CD4-positive, alpha-beta T cell (primary cell): Measurements from ENCODE around the gene H6PD. TPM values are rescaled to one million over a fixed set of nuclear protein-coding genes. Genes with fewer than 3 reads are reported as not detected.

Experiments used
- ATAC-seq: fragments of 200-7000 bp; cut with Tn5 transposase; one replicate; pipeline ENCODE4 v1.10.0; 2022; ENCODE audit warnings: mild to moderate bottlenecking; ENCODE audit not compliant: poor library complexity
- CTCF ChIA-PET: fragments of 350-600 bp; sonication (Branson Sonifier 250); formaldehyde crosslinking; loops from one replicate; lab custom pipeline; 2021; ENCODE audit warnings: antibody characterized with exemption, inconsistent platforms; lab: Charles Lee
- POLR2A ChIA-PET: fragments of 350-600 bp; sonication (Branson Sonifier 250); formaldehyde crosslinking; loops from one replicate; lab custom pipeline; 2021; ENCODE audit warnings: antibody characterized with exemption, inconsistent platforms; lab: Charles Lee
- DNase-seq, 14 experiments: peaks; one replicate each; pipeline ENCODE4 v3.0.0-alpha.2; 2013 to 2020; ENCODE audit warnings: mixed read lengths in 2 of 14
- H3K27ac ChIP-seq, 2 donors: one replicate each; pipeline versions ENCODE4 v1.5.1 to v1.7.0; 2013; ENCODE audit warnings: low read length in 2 of 2, low read depth in 1 of 2, mild to moderate bottlenecking in 1 of 2
- H3K27me3 ChIP-seq, 2 experiments: 1 replicate in 1 of 2; 2 replicates in 1 of 2; pipeline versions ENCODE4 v1.6.1 to v1.7.0; 2013; ENCODE audit warnings: low read length in 2 of 2, control low read depth in 1 of 2, mild to moderate bottlenecking in 1 of 2, moderate library complexity in 1 of 2; ENCODE audit not compliant: insufficient read depth in 2 of 2, control insufficient read depth in 1 of 2
- H3K36me3 ChIP-seq: one replicate; pipeline ENCODE4 v1.6.1; 2013; ENCODE audit warnings: low read length, control low read depth; ENCODE audit not compliant: insufficient read depth
- H3K4me1 ChIP-seq: one replicate; pipeline ENCODE4 v1.6.1; 2013; ENCODE audit warnings: low read length, control low read depth; ENCODE audit not compliant: insufficient read depth
- H3K4me3 ChIP-seq: one replicate; pipeline ENCODE4 v1.5.1; 2013; ENCODE audit warnings: mild to moderate bottlenecking, low read length, moderate library complexity
- H3K9me3 ChIP-seq, 2 experiments: 1 replicate in 1 of 2; 2 replicates in 1 of 2; pipeline versions ENCODE4 v1.6.1 to v1.7.0; 2013; ENCODE audit warnings: low read length in 2 of 2, mild to moderate bottlenecking in 2 of 2, control low read depth in 1 of 2, moderate library complexity in 1 of 2; ENCODE audit not compliant: control insufficient read depth in 1 of 2, insufficient read depth in 1 of 2
- H3K27ac Mint-ChIP-seq: one replicate; pipeline ENCODE4 v1.8.0; 2020; ENCODE audit warnings: mixed read lengths
- H3K27me3 Mint-ChIP-seq: one replicate; pipeline ENCODE4 v1.8.0; 2021; ENCODE audit warnings: mixed read lengths
- H3K36me3 Mint-ChIP-seq: one replicate; pipeline ENCODE4 v1.8.0; 2021; ENCODE audit warnings: low read depth, mixed read lengths
- H3K4me1 Mint-ChIP-seq: one replicate; pipeline ENCODE4 v1.8.0; 2021; ENCODE audit warnings: low read depth, mixed read lengths
- H3K4me3 Mint-ChIP-seq: one replicate; pipeline ENCODE4 v1.8.0; 2020; ENCODE audit warnings: mild to moderate bottlenecking, mixed read lengths
- H3K9me3 Mint-ChIP-seq: one replicate; pipeline ENCODE4 v1.8.0; 2020; ENCODE audit warnings: mixed read lengths
- intact Hi-C, 2 experiments: fragments of 100-400 bp; cut with DNase I in 1 of 2; cut with micrococcal nuclease in 1 of 2; formaldehyde crosslinking; loops; one replicate each; pipeline versions ENCODE4 v1.15.1 to v1.9.0; 2023 to 2025; cut with DNase I, micrococcal nuclease
- total RNA-seq, 174 experiments: library from RNA in 2 of 174; stranded (reverse) in 2 of 174; gene quantifications; one replicate each; pipeline ENCODE4 v1.2.3 and lab custom pipeline; 2021 to 2026
- TF ChIP-seq, protein P1 (sequence below): fragments of 200-600 bp; IDR thresholded peaks from one replicate; pipeline ENCODE4 v1.8.0; 2022; ENCODE audit warnings: antibody characterized with exemption, mild to moderate bottlenecking

The H6PD gene
- total RNA-seq, 2 experiments from 2014 or later: 13.6 to 13.9 TPM

DNA sequence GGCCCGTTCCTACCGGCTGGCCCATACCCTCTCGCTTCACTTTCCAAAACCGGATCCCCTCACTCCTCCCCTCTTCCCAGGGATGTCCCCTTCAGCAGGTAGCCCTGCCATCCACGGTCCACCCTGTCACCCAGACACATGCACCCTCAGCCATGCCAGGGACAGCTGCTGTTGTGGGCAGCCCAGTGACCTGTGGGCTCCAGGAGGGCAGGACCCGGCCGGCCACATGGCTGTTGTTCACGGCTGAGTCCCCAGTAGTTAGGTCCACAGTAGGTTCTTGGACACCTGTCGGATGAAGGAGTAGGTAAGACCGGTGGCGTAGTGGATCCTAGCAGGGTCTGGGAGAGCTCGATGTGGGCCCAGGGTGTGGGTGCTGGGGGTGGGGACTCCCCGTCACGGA, 70.6 kb downstream of the H6PD start:
- H3K4me3 ChIP-seq: no peak overlapping the region
- H3K4me1 ChIP-seq: peaks cover 8% of the 10 kb centered on the region
- no peaks in the 10 kb centered on the region for H3K27me3 ChIP-seq
- Mint-ChIP-seq H3K9me3 (no peaks in the 10 kb centered on the region), H3K4me3 (no peak overlapping the region), H3K4me1 (peaks cover 39% of the 10 kb centered on the region), H3K36me3 (no peaks in the 10 kb centered on the region), H3K27me3 (no peaks in the 10 kb centered on the region), H3K27ac (no peak overlapping the region)
- ATAC-seq (no peak), DNase-seq (no peak)
- no peaks in the 10 kb centered on the region for H3K9me3 ChIP-seq
- ChIA-PET POLR2A (no interaction called here), CTCF (no interaction called here)
- no peak overlapping the region for H3K27ac ChIP-seq
- H3K36me3 ChIP-seq: no peaks in the 10 kb centered on the region
- TF ChIP-seq, protein P1, sequence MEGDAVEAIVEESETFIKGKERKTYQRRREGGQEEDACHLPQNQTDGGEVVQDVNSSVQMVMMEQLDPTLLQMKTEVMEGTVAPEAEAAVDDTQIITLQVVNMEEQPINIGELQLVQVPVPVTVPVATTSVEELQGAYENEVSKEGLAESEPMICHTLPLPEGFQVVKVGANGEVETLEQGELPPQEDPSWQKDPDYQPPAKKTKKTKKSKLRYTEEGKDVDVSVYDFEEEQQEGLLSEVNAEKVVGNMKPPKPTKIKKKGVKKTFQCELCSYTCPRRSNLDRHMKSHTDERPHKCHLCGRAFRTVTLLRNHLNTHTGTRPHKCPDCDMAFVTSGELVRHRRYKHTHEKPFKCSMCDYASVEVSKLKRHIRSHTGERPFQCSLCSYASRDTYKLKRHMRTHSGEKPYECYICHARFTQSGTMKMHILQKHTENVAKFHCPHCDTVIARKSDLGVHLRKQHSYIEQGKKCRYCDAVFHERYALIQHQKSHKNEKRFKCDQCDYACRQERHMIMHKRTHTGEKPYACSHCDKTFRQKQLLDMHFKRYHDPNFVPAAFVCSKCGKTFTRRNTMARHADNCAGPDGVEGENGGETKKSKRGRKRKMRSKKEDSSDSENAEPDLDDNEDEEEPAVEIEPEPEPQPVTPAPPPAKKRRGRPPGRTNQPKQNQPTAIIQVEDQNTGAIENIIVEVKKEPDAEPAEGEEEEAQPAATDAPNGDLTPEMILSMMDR: no peak
- intact Hi-C loops: no loop called here

DNA sequence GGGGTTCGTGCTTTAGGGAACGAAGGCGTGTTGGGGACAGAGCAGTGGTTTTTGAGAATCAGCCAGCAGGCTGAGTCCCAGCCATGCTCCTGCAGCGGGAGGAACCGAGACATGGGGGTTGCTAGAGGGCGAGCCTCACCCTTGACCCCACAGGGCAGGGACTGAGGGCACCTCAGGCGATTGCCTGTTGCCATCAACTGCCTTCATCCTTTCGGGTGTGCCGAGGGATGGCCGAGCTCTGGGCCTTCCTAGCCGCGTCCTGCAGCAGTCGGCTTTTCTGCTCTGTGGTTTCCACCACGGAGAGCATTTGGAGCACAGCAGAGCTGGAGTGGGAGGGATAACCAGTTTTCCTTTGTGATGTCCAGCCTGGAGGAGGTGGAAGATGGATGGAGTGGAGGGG, 71.4 kb downstream of the H6PD start:
- Mint-ChIP-seq H3K9me3 (no peaks in the 10 kb centered on the region), H3K27me3 (no peaks in the 10 kb centered on the region), H3K4me3 (no peak overlapping the region), H3K4me1 (peaks cover 31% of the 10 kb centered on the region), H3K27ac (no peak overlapping the region), H3K36me3 (no peaks in the 10 kb centered on the region)
- POLR2A ChIA-PET: no interaction called here
- H3K27ac ChIP-seq: no peak overlapping the region
- DNase-seq: no peak
- no peaks in the 10 kb centered on the region for H3K27me3 ChIP-seq
- TF ChIP-seq, protein P1: no peak
- H3K4me3 ChIP-seq: no peak overlapping the region
- intact Hi-C loops: no loop called here
- no peak for ATAC-seq
- CTCF ChIA-PET: interaction anchor here (0.6 to 1.4 kb wide), 3 partner anchors 17 to 621 kb away, joined by 3 read pairs; no protein-coding TSS in a partner anchor
- H3K4me1 ChIP-seq: peaks cover 4% of the 10 kb centered on the region
- H3K9me3 ChIP-seq: no peaks in the 10 kb centered on the region
- H3K36me3 ChIP-seq: no peaks in the 10 kb centered on the region

DNA sequence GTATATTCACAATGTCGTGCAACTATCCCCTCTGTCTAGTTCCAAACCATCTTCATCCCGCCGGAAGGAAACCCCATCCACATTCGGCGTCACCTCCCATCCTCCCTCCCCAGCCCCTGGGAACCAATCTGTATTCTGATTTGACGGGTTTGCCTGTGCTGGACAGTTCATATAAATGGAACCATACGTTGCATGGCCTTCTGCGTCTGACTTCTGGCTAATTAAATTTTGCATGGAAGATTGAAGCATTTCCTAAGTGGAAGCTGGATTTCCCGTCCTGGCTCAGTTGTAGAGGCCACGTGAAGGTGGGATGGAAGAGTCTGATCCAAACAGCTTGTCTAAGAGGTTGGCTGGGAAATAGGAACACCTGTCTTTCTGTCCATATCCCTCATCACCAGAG, 72.7 kb downstream of the H6PD start:
- DNase-seq (no peak), ATAC-seq (no peak)
- H3K9me3 ChIP-seq: no peaks in the 10 kb centered on the region
- Mint-ChIP-seq H3K9me3 (no peaks in the 10 kb centered on the region), H3K4me3 (no peak overlapping the region), H3K27ac (no peak overlapping the region), H3K4me1 (peaks cover 30% of the 10 kb centered on the region), H3K27me3 (no peaks in the 10 kb centered on the region), H3K36me3 (no peaks in the 10 kb centered on the region)
- TF ChIP-seq, protein P1: no peak
- peaks cover 4% of the 10 kb centered on the region for H3K4me1 ChIP-seq
- no peaks in the 10 kb centered on the region for H3K27me3 ChIP-seq
- H3K36me3 ChIP-seq: no peaks in the 10 kb centered on the region
- intact Hi-C loops: no loop called here
- H3K4me3 ChIP-seq: no peak overlapping the region
- H3K27ac ChIP-seq: no peak overlapping the region
- ChIA-PET CTCF (interaction anchor here (1.4 kb wide), 1 partner anchor 18 kb away, joined by 3 read pairs; no protein-coding TSS in a partner anchor), POLR2A (interaction anchor here (0.8 kb wide), 1 partner anchor 213 kb away, joined by 3 read pairs; no protein-coding TSS in a partner anchor)
